RPMI7951 (cell line): ENCODE results near the gene LEP. TPM values are rescaled to one million over a fixed set of nuclear protein-coding genes. Genes with fewer than 3 reads are reported as not detected.

ENCODE experiments used
- DNase-seq: peaks from one replicate; pipeline ENCODE4 v3.0.0-alpha.2; 2012; ENCODE audit warnings: low read depth
- total RNA-seq: library from RNA; depleted of rRNA; stranded (reverse); fragments of >200 nt; shearing (Covaris generic); gene quantifications from 2 replicates; pipeline ENCODE4 v1.2.3, GENCODE V29; 2014; rRNA removed

The LEP gene
- total RNA-seq, result not detected in 2 replicates

DNA sequence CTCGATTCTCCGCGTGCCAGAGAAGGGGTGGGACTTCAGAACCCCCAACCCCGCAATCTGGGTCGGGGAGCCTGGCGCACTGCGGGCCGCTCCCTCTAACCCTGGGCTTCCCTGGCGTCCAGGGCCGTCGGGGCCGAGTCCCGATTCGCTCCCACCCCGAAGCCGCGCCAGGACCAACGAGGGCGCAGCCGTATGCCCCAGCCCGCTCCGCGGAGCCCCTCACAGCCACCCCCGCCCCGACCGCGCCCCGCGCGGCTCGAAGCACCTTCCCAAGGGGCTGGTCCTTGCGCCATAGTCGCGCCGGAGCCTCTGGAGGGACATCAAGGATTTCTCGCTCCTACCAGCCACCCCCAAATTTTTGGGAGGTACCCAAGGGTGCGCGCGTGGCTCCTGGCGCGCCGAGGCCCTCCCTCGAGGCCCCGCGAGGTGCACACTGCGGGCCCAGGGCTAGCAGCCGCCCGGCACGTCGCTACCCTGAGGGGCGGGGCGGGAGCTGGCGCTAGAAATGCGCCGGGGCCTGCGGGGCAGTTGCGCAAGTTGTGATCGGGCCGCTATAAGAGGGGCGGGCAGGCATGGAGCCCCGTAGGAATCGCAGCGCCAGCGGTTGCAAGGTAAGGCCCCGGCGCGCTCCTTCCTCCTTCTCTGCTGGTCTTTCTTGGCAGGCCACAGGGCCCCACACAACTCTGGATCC, at the start of gene LEP:
Gene LEP (plus strand): TSS at position 583 of the 691 bp plus-strand sequence. CDS start 10,741 bp downstream, outside the sequence.
- DNase-seq, result no peak

- DNase-seq, result no peak
Measured at GRCh38 chr7:128192497-128193142, 48.5 kb upstream of the LEP start.

DNA sequence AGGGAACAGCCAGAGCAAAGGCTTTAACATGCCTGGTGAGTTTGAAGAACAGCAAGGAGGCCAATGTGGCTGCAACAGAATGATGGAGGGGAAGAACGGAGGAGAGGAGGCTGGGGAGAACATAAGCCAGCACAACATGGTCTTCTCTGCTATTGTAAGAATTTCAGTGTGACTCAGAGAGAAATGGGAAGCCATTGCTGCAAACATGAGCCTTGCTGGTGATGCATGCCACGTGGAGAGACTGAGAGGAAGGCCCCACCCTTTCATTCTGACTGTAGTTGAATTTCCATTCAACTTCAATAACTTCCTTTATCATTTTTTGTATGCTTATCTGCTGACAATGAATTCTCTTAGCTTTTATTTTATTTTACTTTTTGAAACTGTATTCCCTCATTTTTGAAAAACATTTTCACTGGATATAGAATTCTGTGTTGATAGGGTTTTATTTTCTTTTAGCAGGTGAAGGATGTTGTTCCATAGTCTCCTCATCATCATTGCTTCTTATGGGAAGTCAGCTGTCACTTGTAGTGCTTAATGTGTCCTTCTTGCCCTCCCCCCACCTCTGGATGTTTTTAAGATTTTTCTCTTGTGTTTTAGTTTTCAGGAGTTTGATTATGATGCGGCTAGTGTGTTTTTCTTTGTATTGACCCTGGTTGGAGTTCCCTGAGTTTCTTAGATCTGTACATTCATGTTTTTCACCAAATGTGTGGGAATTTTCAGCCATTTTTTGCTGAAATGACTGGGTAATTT, 46.4 kb upstream of the LEP start:
- no peak for DNase-seq

GRCh38 chr7:128197589-128197988, 43.5 kb upstream of the LEP start:
- peak; percentile 22 for DNase-seq

- DNase-seq, result no peak
Measured at GRCh38 chr7:128197989-128198580, 43.0 kb upstream of the LEP start.

DNA sequence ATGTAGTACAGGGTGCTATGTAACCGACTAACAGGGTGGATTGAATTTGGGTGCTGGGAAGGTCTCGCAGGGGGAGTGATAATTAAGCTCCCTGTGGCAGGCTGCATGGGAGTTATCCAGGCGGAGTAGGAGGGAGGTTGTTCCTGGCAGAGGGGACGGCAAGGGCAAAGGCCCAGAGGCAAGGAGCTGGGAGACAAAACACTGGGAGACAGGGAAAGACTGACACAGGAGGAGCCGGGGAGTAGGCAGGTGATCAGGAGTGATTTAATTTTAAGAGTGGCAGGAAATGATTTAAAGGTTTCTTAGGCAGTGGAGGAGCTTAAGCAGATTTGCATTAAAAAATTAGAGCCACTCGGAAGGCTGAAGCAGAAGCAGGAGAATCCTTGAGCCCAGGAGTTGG, 40.7 kb upstream of the LEP start:
- DNase-seq, result no peak

DNA sequence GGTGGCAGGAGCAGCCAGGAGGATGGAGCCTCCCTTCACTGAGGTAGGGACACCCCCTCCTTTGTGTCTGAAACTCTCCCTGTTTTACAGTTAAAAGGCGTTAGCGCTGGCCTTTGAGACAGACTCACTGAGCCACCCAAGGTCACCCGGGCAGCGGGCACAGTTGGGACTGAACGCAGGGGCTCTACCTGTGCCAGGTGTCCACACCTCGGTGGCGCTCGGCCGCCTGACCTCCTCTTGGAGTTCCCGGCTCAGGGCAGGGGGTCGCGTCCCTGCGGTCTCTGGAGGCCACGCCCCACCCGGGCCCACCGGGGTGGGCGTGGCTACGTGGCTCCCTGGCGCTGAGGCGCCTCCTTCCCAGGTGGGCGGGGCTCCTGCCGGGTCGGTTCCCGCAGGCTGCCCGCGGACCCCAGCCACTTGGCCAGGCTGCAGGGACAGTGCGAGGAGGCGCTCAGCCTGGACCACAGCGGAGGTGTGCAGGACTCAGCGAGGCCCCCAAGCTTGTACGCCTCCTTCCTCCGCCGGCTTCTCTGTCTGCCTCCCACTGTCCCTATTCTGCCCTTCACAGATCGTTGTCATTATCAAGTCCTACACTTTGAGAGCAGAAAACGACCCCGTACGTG, 39.9 kb upstream of the LEP start:
- no peak for DNase-seq

DNA sequence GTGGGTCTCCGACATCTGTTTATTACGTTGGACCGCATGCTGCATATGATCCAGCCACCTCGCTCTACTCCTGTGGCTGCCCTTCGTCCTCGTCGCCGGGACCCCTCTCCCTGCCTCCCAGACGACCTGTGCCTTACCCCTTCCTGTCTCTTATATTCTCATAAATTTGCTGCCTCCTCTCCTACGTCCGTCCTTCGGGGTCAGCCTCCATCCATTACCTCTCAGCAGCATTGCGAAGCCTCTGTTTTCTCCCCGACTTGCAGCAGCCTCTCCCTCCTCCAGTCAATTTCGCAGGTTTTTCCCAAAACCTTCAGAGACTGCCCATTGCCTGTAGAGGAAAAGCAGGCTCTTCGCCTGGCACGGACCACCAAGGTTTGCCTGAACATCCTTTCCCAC, 39.4 kb upstream of the LEP start:
- DNase-seq, result no peak

DNA sequence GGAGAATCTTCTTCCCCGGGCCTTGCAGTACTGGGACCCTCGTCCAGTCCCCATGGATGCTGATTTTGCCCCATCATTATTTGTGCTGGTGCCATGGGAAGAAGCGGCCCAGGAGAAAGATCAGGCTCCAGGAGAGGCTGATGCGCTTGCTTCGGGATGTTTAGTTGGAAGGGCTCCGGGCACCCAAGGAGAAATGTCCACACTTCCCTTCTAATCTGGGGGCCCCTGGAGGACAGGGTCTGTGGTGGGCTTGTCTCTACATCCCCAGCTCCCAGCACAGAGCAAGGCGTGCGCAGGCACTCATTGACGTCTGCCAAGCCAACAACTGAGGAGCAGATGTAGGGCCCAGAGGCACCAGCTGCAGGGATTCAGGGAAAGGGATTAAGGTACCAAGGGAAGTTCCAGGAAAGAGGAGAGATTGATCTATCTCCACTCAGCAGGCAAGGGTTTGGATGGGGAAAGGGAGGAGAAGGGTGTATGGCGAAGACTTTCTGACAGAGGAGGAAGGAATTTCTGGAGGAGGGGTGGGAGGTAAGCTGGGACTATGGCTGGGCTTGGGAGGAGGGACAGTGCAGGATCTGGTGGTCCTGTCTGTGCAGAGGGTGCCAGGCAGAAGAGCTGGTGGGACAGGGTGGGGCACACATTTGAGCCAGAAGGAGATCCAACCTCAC, 38.7 kb upstream of the LEP start:
- DNase-seq, result no peak

DNA sequence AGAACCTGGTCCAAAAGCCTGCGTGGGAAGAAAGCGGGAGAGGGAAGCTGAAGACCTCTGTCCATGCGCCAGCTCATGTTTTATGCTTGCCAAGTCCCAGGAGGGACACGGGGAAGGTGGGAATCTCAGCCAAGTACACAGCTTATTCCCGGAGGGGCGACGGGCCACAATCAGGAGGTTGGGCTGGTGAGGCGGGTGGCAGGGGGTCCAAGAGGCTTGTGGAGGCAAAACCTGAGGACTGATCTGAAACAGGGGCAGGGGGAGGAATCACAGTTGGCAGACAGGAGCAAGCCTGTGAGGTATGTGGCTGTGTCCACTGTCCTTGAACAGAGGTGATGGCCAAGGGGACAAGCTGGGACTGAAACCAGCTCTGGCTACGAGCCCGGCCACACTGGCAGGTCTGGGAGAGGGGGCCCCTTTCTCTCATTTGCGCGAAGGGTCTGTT, 38.0 kb upstream of the LEP start:
- no peak for DNase-seq

DNA sequence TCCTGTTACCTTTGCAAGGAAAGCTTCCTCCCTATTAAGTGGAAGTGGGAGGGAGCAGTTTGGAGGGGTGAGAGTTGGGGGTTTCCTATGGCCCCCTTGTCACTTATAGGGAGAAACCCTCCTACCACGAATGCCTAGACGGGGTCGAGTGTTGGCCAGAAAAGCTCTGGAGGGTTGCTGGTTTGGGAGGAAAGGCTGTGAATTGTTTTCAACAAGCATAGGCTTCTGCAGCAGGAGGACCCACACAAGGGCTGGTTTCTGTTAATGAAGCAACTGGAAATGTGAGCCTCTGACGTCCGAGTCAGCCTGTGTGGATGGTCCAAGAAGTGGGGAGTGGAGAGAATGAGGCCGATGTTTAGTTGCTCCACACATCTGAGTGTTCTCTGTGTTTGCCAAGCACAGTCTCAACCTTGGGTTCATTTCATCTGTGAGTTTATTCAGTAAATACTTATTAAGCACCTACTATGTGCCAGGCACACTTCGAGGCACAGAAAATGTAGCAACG, 37.3 kb upstream of the LEP start:
- DNase-seq, result no peak

DNA sequence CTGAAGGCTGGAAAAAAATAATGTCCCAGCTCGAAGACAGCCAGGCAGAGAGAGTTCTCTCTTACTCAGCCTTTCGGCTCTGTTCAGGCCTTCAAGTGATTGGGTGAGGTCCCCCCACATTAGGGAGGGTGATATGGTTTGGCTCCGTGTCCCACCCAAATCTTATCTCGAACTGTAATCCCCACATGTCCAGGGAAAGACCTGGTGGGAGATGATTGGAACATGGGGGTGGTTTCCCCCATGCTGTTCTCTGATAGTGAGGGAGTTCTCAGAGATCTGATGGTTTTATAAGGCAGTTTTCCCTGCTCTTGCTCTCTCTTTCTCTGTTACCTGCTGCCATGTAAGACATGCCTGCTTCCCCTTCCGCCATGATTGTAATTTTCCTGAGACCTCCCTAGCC, 36.6 kb upstream of the LEP start:
- no peak for DNase-seq

- no peak for DNase-seq
Measured at GRCh38 chr7:128205068-128205467, 36.0 kb upstream of the LEP start.

DNA sequence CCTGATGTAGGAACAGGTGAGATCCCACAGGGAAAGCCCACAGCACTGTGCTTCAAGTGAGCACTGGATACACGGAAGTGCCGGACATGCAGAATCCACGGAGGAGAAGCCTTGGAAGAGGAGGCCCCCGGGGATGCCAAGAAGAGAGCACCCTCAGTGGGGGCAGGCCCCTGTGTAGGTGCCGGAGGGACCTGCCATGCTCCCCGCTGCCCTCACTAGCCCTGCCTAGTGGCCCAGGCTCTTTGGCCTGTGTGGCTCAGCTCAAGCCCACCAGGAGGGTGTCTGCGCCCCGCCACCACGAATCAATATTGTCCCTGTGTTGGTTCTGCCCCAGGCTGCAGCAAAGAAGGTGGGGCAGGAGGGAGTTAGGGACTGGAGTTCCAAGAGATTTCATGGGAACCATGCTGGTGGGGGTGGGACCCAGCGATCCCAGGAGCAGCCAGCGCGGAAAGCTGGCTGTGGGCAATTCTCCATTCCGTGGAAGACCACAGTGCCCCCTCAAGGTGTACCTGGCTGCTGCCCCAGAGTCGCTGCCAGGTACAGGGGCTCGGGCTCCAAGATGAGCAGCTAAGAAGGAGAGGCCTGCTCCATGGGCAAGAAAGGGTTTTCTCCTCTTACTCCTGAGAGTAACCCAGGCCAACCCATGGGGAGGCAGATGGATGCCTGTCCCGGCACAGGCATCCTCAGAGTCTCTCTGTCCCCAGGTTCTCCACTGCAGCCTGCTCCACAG, 34.9 kb upstream of the LEP start:
- no peak for DNase-seq

- DNase-seq, result no peak
Measured at GRCh38 chr7:128206747-128207500, 34.2 kb upstream of the LEP start.

DNA sequence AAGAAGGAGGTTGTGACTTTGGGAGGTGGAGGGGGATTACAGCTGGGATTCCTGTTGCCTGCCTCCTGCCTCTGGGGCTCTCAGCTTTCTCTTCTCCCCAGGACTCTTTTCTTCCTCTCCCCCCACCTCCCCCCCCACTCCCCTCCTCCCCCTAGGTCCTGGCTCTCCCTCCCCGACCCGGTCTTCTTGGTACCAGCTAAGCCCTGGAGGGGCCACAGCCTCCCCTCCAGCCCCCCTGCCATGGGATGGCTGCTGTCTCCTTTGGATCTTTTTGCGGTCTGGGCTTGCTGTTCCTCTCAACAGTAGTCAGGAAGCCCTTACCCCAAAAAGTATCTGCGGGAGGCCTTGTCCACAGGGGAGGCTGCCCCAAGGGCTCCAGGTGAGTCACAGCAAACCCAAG, 33.5 kb upstream of the LEP start:
- DNase-seq, result no peak

GRCh38 chr7:128209229-128210035, 31.6 kb upstream of the LEP start:
- peak; percentile 65 for DNase-seq

GRCh38 chr7:128210036-128210347, 31.1 kb upstream of the LEP start:
- no peak for DNase-seq
